Panc1 (cell line): ENCODE results near the gene MAML1.

Experiments used
- CTCF ChIP-seq: fragments of 450-650 bp; IDR thresholded peaks from 2 replicates; pipeline ENCODE4 v1.5.1; 2017; ENCODE audit warnings: mild to moderate bottlenecking
- POLR2AphosphoS5 ChIP-seq: IDR thresholded peaks from 2 replicates; pipeline ENCODE4 v1.6.1; 2012; ENCODE audit warnings: mild to moderate bottlenecking, low read depth, low read length, moderate library complexity
- REST ChIP-seq, 2 experiments: IDR thresholded peaks; 2 replicates each; pipeline ENCODE4 v1.6.1; 2011 to 2012; ENCODE audit warnings: low read depth in 2 of 2, control low read depth in 1 of 2, low read length in 1 of 2, mild to moderate bottlenecking in 1 of 2, moderate library complexity in 1 of 2; ENCODE audit not compliant: insufficient read depth in 1 of 2
- SIN3A ChIP-seq: IDR thresholded peaks from 2 replicates; pipeline ENCODE4 v1.6.1; 2012; ENCODE audit warnings: low read depth, mild to moderate bottlenecking, low read length, moderate library complexity, borderline replicate concordance; ENCODE audit not compliant: insufficient read depth

DNA sequence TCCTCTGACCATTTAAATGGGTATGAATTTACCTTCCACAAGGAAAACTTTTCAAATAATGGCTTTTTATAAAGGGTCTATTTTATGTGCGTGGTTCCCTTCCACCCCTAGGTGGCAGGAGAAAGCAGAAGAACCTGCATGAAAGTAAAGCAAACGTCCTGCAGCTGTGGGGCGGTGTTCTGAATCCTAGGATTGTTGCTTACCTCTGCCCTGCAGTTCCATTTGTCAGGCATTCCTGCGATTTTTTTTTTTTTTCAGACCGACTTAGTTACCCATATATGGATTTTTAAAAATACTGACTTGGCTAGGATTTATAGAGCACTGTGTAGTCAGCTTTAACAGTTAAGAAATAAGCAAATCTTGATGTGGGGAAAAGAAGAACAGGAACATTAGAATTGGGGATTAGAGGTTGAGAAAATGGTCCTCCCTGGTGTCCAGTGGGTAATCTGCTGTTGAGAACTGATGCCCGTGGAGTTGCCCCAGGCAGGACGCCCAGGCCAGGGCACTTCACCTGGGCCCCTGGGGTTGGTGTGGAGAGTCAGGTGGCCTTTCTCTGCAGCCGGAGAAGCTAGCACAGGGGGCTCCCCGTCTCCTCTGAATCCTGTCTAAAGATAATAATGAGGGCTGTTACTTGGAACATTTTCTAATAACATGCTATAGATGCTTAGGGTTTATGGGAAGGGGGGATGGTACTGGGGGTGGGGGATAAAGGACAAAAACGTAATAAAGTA, 30.8 kb downstream of the MAML1 start:
- TF ChIP-seq REST (IDR thresholded peaks at IDR 0.05; ENCODE audit: insufficient read depth in 1 of 2, low read depth in 2 of 2, low read length in 1 of 2) (no peak), POLR2AphosphoS5 (no peak), SIN3A (no peak), CTCF (peak; percentile 96)
